ENCODE data around the gene PSMG4.

Gene PSMG4

DNA sequence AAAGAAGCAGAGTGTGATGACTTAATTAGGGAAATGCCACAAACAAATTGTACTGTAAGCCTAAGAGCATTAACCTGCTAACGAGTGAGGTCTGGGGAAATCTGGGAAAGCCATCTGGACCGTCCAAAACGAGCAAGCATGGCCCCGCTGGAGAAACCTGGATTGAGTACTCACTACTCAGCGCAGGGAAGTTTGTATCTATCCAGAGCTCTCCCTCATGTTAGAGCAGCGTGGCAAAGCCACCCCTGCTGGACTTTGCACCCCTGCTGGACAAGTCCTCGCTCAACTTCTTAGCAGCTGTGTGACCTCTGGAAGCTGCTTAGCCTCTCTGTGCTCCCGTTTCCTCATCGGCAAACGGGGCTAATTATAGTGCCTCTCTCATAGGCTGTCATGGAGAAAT is 37.3 kb downstream of the PSMG4 start:
- Histone ChIP-seq H3K27ac (ENCODE audit: insufficient read depth, low read depth, low read length, poor library complexity, severe bottlenecking) (no peak overlapping the region), H3K4me3 (ENCODE audit: insufficient read depth, low read depth, low read length) (no peak overlapping the region), H3K27me3 (ENCODE audit: control insufficient read depth, insufficient read depth, low read length, poor library complexity, severe bottlenecking) (no peaks in the 10 kb centered on the region), H3K4me1 (ENCODE audit: control insufficient read depth, insufficient read depth, low read length) (peaks cover 9% of the 10 kb centered on the region), H3K36me3 (ENCODE audit: control insufficient read depth, insufficient read depth, low read length) (no peaks in the 10 kb centered on the region), H3K9me3 (ENCODE audit: control insufficient read depth, low read length) (no peaks in the 10 kb centered on the region)
- 92 to 93% methylated on average over 10 of the region's 10 CpGs for WGBS, 2 experiments

DNA sequence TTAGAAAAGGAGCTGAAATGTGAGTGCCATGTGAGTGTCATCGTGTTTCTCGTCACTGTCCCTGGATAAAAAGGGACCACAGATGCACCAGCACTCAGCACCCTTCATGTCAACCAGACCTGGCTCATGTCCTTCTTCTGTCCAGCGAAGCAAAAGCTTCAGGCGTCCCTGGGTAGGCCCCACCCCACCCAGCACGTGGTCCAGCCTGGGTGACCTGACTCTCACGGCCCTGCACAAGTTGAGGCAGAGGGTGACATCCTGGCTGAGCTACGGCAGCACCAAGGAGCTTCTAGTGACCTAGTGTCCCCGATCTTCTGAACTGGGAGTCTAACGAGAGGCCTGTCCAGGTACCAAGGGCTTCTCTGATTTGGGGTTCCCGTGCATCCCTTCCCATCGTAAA is 37.8 kb downstream of the PSMG4 start:
- Histone ChIP-seq H3K4me3 (ENCODE audit: insufficient read depth, low read depth, low read length) (no peak overlapping the region), H3K27ac (ENCODE audit: insufficient read depth, low read depth, low read length, poor library complexity, severe bottlenecking) (no peak overlapping the region), H3K27me3 (ENCODE audit: control insufficient read depth, insufficient read depth, low read length, poor library complexity, severe bottlenecking) (no peaks in the 10 kb centered on the region), H3K36me3 (ENCODE audit: control insufficient read depth, insufficient read depth, low read length) (no peaks in the 10 kb centered on the region), H3K9me3 (ENCODE audit: control insufficient read depth, low read length) (no peaks in the 10 kb centered on the region), H3K4me1 (ENCODE audit: control insufficient read depth, insufficient read depth, low read length) (peaks cover 9% of the 10 kb centered on the region)
- WGBS, 2 experiments, result 92 to 95% methylated on average over 11 of the region's 11 CpGs

GRCh38 chr6:3297006-3297405 is 38.3 kb downstream of the PSMG4 start:
- 91 to 92% methylated on average over 9 of the region's 9 CpGs for WGBS, 2 experiments
- H3K36me3 ChIP-seq (ENCODE audit: control insufficient read depth, insufficient read depth, low read length), result no peaks in the 10 kb centered on the region
- peaks cover 9% of the 10 kb centered on the region for H3K4me1 ChIP-seq (ENCODE audit: control insufficient read depth, insufficient read depth, low read length)
- H3K4me3 ChIP-seq (ENCODE audit: insufficient read depth, low read depth, low read length), result no peak overlapping the region
- H3K27ac ChIP-seq (ENCODE audit: insufficient read depth, low read depth, low read length, poor library complexity, severe bottlenecking), result no peak overlapping the region
- no peaks in the 10 kb centered on the region for H3K27me3 ChIP-seq (ENCODE audit: control insufficient read depth, insufficient read depth, low read length, poor library complexity, severe bottlenecking)
- H3K9me3 ChIP-seq (ENCODE audit: control insufficient read depth, low read length), result no peaks in the 10 kb centered on the region

DNA sequence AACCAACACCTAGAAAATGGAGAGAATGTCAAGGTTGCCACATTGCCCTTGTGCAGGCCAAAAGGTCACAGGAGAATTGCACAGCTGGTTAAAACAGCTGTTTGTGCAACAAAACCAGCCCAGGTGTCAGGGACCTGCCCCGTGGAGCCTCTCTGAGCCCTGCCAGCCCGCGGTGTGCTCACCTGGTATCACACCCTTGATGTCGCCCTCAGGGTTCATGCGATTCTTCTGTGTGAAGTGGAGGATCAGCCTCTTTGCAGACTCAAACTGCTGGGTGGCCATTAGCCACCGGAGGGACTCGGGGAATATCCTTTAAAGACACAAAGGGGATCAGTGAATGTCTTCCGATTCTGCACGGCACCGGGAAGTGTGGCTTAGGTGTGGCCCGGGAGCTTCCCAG is 39.2 kb downstream of the PSMG4 start:
- no peak overlapping the region for H3K4me3 ChIP-seq (ENCODE audit: insufficient read depth, low read depth, low read length)
- H3K27me3 ChIP-seq (ENCODE audit: control insufficient read depth, insufficient read depth, low read length, poor library complexity, severe bottlenecking), result no peaks in the 10 kb centered on the region
- H3K27ac ChIP-seq (ENCODE audit: insufficient read depth, low read depth, low read length, poor library complexity, severe bottlenecking), result no peak overlapping the region
- no peaks in the 10 kb centered on the region for H3K36me3 ChIP-seq (ENCODE audit: control insufficient read depth, insufficient read depth, low read length)
- H3K4me1 ChIP-seq (ENCODE audit: control insufficient read depth, insufficient read depth, low read length), result peaks cover 9% of the 10 kb centered on the region
- H3K9me3 ChIP-seq (ENCODE audit: control insufficient read depth, low read length), result no peaks in the 10 kb centered on the region
- 89% methylated on average over 11 of the region's 11 CpGs for WGBS, 2 experiments

DNA sequence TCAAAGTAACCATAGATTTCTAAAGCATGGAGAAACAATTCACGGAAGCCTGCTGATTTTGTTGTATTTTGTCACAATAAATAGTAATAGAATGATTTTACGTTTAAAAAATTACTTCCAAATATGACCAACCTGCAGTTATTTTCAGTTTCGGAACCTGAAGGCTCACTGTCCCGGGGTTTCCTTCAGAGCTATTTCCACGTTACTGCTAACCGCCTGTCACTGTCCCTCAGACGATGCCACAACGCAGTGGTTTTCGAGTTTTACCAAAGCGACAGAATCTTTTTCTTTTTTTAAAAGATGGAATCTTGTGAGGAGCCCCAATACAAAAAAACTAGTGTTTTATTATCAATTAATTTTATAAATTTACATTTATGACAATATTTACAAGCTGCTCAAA is 40.5 kb downstream of the PSMG4 start:
- Histone ChIP-seq H3K4me3 (ENCODE audit: insufficient read depth, low read depth, low read length) (no peak overlapping the region), H3K9me3 (ENCODE audit: control insufficient read depth, low read length) (no peaks in the 10 kb centered on the region), H3K27ac (ENCODE audit: insufficient read depth, low read depth, low read length, poor library complexity, severe bottlenecking) (no peak overlapping the region), H3K36me3 (ENCODE audit: control insufficient read depth, insufficient read depth, low read length) (no peaks in the 10 kb centered on the region), H3K4me1 (ENCODE audit: control insufficient read depth, insufficient read depth, low read length) (peaks cover 9% of the 10 kb centered on the region), H3K27me3 (ENCODE audit: control insufficient read depth, insufficient read depth, low read length, poor library complexity, severe bottlenecking) (no peaks in the 10 kb centered on the region)
- WGBS, 2 experiments, result 95 to 98% methylated on average over 9 of the region's 10 CpGs

- no peak overlapping the region for H3K4me3 ChIP-seq (ENCODE audit: insufficient read depth, low read depth, low read length)
- no peaks in the 10 kb centered on the region for H3K4me1 ChIP-seq (ENCODE audit: control insufficient read depth, insufficient read depth, low read length)
- WGBS, 2 experiments, result 95 to 96% methylated on average over 8 of the region's 8 CpGs
- H3K27ac ChIP-seq (ENCODE audit: insufficient read depth, low read depth, low read length, poor library complexity, severe bottlenecking), result no peak overlapping the region
- H3K9me3 ChIP-seq (ENCODE audit: control insufficient read depth, low read length), result no peaks in the 10 kb centered on the region
- H3K36me3 ChIP-seq (ENCODE audit: control insufficient read depth, insufficient read depth, low read length), result no peaks in the 10 kb centered on the region
- no peaks in the 10 kb centered on the region for H3K27me3 ChIP-seq (ENCODE audit: control insufficient read depth, insufficient read depth, low read length, poor library complexity, severe bottlenecking)
Observed at GRCh38 chr6:3301506-3301905, 42.8 kb downstream of the PSMG4 start.

DNA sequence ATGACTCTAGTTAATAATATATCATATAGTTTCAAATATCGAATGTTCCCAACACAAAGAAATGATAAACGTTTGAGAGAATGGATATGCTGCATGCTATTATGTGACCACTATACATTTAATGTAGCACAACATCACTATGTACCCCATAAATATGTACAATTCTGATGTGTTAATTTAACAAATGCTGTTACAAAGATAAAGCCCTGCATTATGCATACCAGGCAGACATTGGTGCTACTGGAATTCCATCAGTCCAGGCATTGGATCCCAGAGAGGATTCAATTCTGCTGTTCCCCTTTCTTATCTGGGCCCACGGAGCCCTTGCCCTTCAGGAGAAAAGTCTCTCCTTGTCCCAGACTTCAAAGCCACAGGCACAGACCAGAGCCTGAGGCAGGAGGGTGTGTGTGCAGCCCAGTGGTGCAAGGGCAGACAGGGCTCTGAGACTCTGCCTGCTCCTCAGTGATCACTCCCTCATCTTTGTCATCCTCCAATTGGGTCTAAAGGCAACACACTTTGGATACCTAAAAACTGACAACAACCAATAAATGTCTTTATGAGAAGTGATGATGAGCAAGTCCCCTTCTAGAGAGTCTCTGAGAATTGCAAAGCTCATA is 45.2 kb downstream of the PSMG4 start:
- H3K27me3 ChIP-seq (ENCODE audit: control insufficient read depth, insufficient read depth, low read length, poor library complexity, severe bottlenecking), result no peaks in the 10 kb centered on the region
- no peaks in the 10 kb centered on the region for H3K4me1 ChIP-seq (ENCODE audit: control insufficient read depth, insufficient read depth, low read length)
- no peak overlapping the region for H3K4me3 ChIP-seq (ENCODE audit: insufficient read depth, low read depth, low read length)
- 86 to 92% methylated on average over 1 of the region's 3 CpGs for WGBS, 2 experiments
- no peaks in the 10 kb centered on the region for H3K36me3 ChIP-seq (ENCODE audit: control insufficient read depth, insufficient read depth, low read length)
- no peaks in the 10 kb centered on the region for H3K9me3 ChIP-seq (ENCODE audit: control insufficient read depth, low read length)
- H3K27ac ChIP-seq (ENCODE audit: insufficient read depth, low read depth, low read length, poor library complexity, severe bottlenecking), result no peak overlapping the region

DNA sequence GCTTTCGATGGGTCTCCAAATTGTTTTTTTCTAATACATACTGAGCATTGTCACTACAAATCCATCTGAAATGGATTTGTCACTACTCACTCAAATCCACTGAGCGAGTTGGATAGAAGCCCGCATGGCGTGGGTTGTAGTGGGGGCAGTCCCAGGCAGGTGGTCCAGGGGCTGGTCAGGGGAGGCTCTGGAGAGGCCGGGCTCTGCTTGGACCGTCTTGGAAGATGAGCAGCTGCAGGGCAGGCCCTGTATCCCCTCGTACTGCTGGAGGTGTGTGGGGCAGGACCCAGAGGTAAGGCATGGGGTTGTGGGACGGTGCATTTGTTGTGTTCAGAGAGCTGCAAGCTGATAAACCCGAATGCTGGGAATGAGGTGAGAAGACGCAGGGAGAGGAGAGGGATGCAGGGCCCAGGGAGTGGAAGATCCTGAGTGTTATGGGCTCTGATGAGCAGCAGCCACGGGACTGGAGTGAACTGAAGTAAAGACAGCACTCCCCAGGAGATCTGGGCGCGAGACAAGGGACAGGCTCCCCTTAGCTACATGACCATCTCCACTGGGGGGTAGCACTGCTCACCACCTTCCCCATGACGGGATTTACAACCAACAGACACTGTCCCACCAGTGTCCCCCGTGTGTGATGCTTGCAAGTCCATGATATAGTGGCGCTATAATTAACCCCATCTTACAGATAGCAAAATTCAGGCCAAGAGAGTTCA is 45.9 kb downstream of the PSMG4 start:
- Histone ChIP-seq H3K27me3 (ENCODE audit: control insufficient read depth, insufficient read depth, low read length, poor library complexity, severe bottlenecking) (no peaks in the 10 kb centered on the region), H3K4me1 (ENCODE audit: control insufficient read depth, insufficient read depth, low read length) (no peaks in the 10 kb centered on the region), H3K36me3 (ENCODE audit: control insufficient read depth, insufficient read depth, low read length) (no peaks in the 10 kb centered on the region), H3K9me3 (ENCODE audit: control insufficient read depth, low read length) (no peaks in the 10 kb centered on the region), H3K27ac (ENCODE audit: insufficient read depth, low read depth, low read length, poor library complexity, severe bottlenecking) (no peak overlapping the region), H3K4me3 (ENCODE audit: insufficient read depth, low read depth, low read length) (no peak overlapping the region)
- WGBS, 2 experiments, result 92% methylated on average over 16 of the region's 16 CpGs

- Histone ChIP-seq H3K4me1 (ENCODE audit: control insufficient read depth, insufficient read depth, low read length) (no peaks in the 10 kb centered on the region), H3K27ac (ENCODE audit: insufficient read depth, low read depth, low read length, poor library complexity, severe bottlenecking) (no peak overlapping the region), H3K9me3 (ENCODE audit: control insufficient read depth, low read length) (no peaks in the 10 kb centered on the region), H3K36me3 (ENCODE audit: control insufficient read depth, insufficient read depth, low read length) (no peaks in the 10 kb centered on the region), H3K4me3 (ENCODE audit: insufficient read depth, low read depth, low read length) (no peak overlapping the region), H3K27me3 (ENCODE audit: control insufficient read depth, insufficient read depth, low read length, poor library complexity, severe bottlenecking) (no peaks in the 10 kb centered on the region)
- WGBS, 2 experiments, result 96 to 98% methylated on average over 8 of the region's 8 CpGs
Observed at GRCh38 chr6:3305216-3305565, 46.4 kb downstream of the PSMG4 start.

GRCh38 chr6:3305831-3306230 is 47.1 kb downstream of the PSMG4 start:
- WGBS, 2 experiments, result 92 to 95% methylated on average over 3 of the region's 3 CpGs
- Histone ChIP-seq H3K4me3 (ENCODE audit: insufficient read depth, low read depth, low read length) (no peak overlapping the region), H3K36me3 (ENCODE audit: control insufficient read depth, insufficient read depth, low read length) (no peaks in the 10 kb centered on the region), H3K9me3 (ENCODE audit: control insufficient read depth, low read length) (no peaks in the 10 kb centered on the region), H3K27me3 (ENCODE audit: control insufficient read depth, insufficient read depth, low read length, poor library complexity, severe bottlenecking) (no peaks in the 10 kb centered on the region), H3K27ac (ENCODE audit: insufficient read depth, low read depth, low read length, poor library complexity, severe bottlenecking) (no peak overlapping the region), H3K4me1 (ENCODE audit: control insufficient read depth, insufficient read depth, low read length) (no peaks in the 10 kb centered on the region)

All from ectodermal cell (in vitro differentiated cells).